BJ (cell line): ENCODE results near the gene COX19. TPM values are rescaled to one million over a fixed set of nuclear protein-coding genes. Genes with fewer than 3 reads are reported as not detected.

ENCODE experiments used
- CTCF ChIA-PET: fragments of 350-600 bp; formaldehyde crosslinking; extraction: SDS; loops from one replicate; lab custom pipeline; 2021; ENCODE audit warnings: antibody characterized with exemption, inconsistent platforms; lab: Yijun Ruan, JAX
- POLR2A ChIA-PET: fragments of 300-600 bp; sonication (Branson Sonifier 250); formaldehyde crosslinking; extraction: SDS; loops from one replicate; lab custom pipeline; 2021; ENCODE audit warnings: antibody characterized with exemption; lab: Charles Lee
- DNase-seq: peaks from one replicate; pipeline ENCODE4 v3.0.0-alpha.2; 2011; ENCODE audit warnings: low read depth
- H3K27me3 ChIP-seq: 2 replicates; pipeline ENCODE4 v1.6.0; 2011; ENCODE audit warnings: low read length; ENCODE audit not compliant: control insufficient read depth, insufficient read depth
- H3K36me3 ChIP-seq: 2 replicates; pipeline ENCODE4 v1.5.1; 2011; ENCODE audit warnings: low read length; ENCODE audit not compliant: control insufficient read depth, insufficient read depth
- H3K4me3 ChIP-seq: 2 replicates; pipeline ENCODE4 v1.5.1; 2011; ENCODE audit warnings: low read depth, mild to moderate bottlenecking, control low read depth, low read length
- polyA plus RNA-seq: library from polyadenylated mRNA; depleted of rRNA; stranded (reverse); fragments of >200 nt; gene quantifications from 2 replicates; pipeline ENCODE4 v1.2.3, GENCODE V29; 2011
- TF ChIP-seq, protein P1 (sequence below): IDR thresholded peaks from 2 replicates; pipeline ENCODE4 v1.5.1; 2011; ENCODE audit warnings: low read depth, mild to moderate bottlenecking, control low read depth, inconsistent platforms, low read length, moderate library complexity; ENCODE audit not compliant: insufficient read depth

COX19 gene
- polyA plus RNA-seq, 1 experiment = 5.6 TPM

DNA sequence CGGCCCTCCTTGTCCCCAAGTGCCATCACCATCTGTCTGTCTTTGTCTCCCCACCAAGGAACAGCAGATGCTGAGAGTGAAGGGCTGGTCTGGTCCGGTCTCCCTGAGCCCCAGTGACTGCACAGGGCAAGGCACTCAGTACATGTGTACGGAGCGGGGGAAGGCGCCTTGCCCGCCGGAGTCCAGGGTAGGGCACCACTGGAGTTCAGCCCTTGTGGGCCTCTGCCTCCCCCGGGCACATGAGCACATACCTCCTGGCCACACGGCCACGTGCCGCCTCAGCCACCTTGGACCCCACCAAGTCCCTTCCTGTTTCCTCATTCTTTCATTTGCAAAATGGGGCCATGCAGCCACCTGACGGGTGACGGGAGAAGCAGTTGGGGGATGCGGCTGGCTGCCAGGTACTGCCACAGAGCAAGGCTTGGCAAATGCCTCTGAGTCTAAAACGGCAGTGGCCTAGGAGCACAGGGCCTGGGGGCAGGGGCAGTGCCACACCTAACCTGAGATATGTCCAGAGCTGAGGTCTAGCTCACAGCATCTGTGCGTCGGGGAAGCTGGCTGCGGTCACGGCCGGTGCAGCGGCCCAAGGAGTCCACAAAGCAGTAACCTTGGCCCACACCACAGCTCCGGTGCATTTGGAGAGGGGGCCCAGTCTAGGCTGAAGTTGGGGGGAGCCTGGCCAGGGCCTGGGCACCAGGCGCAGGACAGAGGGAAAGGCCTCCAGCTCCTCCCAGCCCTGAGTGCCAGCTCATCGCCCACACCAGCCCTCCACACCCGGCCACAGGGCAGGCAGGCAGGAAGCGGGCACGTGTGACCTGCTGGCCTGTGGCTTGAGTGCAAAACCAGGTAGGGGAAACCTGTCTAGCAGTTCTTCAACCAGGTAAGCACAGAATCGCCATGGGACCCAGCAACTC lies 26.1 kb downstream of the COX19 start:
- DNase-seq = no peak
- ChIA-PET CTCF (interaction anchor here (0.6 kb wide), 1 partner anchor 10 kb away, joined by 4 read pairs; no protein-coding TSS in a partner anchor), POLR2A (no interaction called here)
- no peak overlapping the region for H3K4me3 ChIP-seq
- no peaks in the 10 kb centered on the region for H3K27me3 ChIP-seq
- no peaks in the 10 kb centered on the region for H3K36me3 ChIP-seq
- TF ChIP-seq, protein P1, sequence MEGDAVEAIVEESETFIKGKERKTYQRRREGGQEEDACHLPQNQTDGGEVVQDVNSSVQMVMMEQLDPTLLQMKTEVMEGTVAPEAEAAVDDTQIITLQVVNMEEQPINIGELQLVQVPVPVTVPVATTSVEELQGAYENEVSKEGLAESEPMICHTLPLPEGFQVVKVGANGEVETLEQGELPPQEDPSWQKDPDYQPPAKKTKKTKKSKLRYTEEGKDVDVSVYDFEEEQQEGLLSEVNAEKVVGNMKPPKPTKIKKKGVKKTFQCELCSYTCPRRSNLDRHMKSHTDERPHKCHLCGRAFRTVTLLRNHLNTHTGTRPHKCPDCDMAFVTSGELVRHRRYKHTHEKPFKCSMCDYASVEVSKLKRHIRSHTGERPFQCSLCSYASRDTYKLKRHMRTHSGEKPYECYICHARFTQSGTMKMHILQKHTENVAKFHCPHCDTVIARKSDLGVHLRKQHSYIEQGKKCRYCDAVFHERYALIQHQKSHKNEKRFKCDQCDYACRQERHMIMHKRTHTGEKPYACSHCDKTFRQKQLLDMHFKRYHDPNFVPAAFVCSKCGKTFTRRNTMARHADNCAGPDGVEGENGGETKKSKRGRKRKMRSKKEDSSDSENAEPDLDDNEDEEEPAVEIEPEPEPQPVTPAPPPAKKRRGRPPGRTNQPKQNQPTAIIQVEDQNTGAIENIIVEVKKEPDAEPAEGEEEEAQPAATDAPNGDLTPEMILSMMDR = no peak

DNA sequence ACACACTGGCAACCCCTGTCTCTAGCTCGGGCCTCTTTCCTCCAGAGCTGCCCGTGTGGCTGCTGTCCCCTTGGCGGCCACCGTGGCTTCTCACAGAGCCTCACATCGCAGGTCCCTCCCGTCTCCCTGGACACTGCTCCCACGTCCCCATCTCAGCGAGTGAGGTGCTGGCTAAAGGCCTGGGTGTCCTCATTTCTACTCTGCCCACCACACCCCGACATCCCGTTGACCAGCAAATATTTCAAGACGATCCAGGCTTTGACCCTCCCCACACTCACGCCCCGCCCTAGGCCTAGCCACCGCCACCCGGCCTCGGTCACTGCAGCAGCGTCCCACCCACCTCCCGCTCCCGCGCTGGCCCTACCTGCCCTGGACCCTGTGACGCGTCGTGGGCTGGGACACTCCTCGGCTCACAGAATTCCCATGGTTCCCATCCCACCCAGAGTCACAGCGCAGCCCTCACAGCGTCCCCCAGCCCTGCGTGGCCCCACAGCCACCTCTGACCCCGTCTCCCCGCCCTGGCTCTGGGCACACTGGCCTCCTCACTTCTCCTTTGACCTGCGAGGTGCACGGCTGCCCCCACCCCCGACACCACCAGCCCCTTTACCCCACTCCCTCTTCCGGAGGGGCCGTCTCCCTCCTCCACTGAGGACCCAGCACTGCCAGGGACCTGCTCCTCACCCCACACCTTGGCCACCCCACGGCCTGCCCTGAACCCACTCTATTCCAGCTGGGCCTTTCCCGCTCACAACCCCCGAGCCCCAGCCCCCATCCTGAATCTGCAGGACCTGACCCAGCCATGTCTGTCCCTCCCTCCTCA lies 27.7 kb downstream of the COX19 start:
- TF ChIP-seq, protein P1 = no peak
- no peaks in the 10 kb centered on the region for H3K36me3 ChIP-seq
- DNase-seq = no peak
- ChIA-PET POLR2A (no interaction called here), CTCF (no interaction called here)
- no peaks in the 10 kb centered on the region for H3K27me3 ChIP-seq
- H3K4me3 ChIP-seq = no peak overlapping the region

DNA sequence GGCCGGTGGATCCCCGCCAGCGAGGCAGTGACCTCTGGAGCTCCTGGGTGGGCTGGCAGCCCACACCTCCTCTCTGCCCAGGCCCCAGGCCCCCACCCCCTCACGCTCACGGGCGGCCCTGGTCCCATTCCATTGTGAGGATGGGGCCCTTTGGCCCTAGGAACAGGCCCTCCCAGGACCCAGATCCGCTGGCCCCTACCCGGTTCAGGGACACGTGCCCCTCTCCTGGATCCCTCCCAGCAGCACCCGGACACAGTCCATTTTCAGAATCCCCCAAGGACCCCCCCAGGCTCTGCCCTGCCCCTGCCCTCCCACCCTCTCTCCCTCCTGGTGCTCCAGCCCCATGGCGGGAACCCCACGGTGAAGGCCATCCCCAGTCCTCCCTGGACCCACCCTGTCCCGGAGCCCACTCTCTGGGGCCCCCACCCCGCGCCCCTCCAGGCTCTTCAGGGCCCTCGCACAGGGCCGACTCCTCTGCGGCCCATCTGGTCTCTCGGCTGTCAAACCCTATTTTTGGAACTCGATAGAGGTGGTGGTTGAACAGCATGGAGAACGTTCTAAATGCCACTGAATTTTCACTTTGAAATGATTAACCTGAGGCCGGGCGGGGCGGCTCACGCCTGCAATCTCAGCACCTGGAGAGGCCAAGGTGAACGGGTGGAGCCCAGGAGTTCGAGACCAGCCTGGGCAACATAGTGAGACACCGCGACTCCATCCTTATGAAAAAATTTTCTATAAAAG lies 28.9 kb downstream of the COX19 start:
- Histone ChIP-seq H3K4me3 (no peak overlapping the region), H3K27me3 (no peaks in the 10 kb centered on the region), H3K36me3 (no peaks in the 10 kb centered on the region)
- no peak for DNase-seq
- TF ChIP-seq, protein P1 = no peak
- POLR2A ChIA-PET = no interaction called here
- CTCF ChIA-PET = no interaction called here

DNA sequence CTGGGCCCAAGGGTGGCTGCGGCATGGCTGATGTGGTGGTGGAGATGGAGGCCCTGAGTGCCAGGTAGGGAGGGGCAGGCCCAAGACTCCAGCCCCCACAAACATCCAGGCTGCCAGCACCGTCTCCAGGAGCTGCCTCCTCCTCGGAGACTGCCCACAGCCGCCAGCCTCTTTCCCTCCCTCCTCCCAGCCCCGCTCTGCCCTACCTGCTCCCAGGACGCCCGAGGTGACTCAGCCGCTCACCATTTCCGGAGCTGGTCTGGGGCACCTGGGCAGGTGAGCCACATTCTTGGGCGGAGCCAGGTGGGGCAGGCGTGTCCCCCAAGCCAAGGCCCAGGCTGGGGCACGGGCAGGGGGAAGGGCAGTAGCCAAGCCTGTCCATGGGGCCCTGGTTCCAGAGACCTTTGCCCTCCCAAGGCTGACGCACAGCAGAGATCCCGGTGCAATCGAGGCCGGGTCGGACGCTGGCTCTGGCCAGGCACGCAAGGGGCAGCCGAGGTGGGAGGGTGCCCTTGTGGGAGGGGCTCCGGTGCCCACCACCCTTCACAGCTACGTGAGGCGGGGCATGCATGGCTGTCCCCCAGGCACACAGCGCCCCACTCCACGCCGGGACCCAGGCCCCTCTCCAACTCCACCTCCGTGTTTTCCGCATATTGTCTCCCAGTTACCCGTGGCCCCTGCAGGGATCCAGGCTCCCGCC lies 29.6 kb downstream of the COX19 start:
- TF ChIP-seq, protein P1 = no peak
- H3K27me3 ChIP-seq = no peaks in the 10 kb centered on the region
- POLR2A ChIA-PET = no interaction called here
- no peak for DNase-seq
- CTCF ChIA-PET = no interaction called here
- H3K4me3 ChIP-seq = no peak overlapping the region
- H3K36me3 ChIP-seq = no peaks in the 10 kb centered on the region
